GM12878 (cell line): ENCODE data around the gene AVL9. TPM values are rescaled to one million over a fixed set of nuclear protein-coding genes. Genes with fewer than 3 reads are reported as not detected.

Experiments
- ATAC-seq: fragments of 200-7000 bp; cut with Tn5 transposase; 3 replicates; pipeline ENCODE4 v1.9.1; 2020; ENCODE audit warnings: mild to moderate bottlenecking, moderate library complexity
- BruUV-seq: library from RNA; stranded (reverse); fragments of 400-500 nt; replicated peaks from 2 replicates; lab custom pipeline; 2021; lab: Mats Ljungman, UMichigan
- CTCF ChIA-PET: fragments of 300-600 bp; sonication (Branson Sonifier 250); formaldehyde crosslinking; extraction: SDS; loops from one replicate; lab custom pipeline; 2021; ENCODE audit warnings: inconsistent platforms; lab: Yijun Ruan, JAX
- POLR2A ChIA-PET: fragments of 350-600 bp; formaldehyde crosslinking; extraction: SDS; loops from one replicate; lab custom pipeline; 2021; ENCODE audit warnings: inconsistent platforms; lab: Charles Lee
- RAD21 ChIA-PET: fragments of 300-600 bp; sonication (Branson Sonifier 250); formaldehyde crosslinking; loops from one replicate; lab custom pipeline; 2023; ENCODE audit warnings: antibody characterized with exemption; ENCODE audit not compliant: unreplicated experiment; lab: Charles Lee
- SMC1A ChIA-PET: fragments of 300-600 bp; sonication (Branson Sonifier 250); formaldehyde crosslinking; loops from one replicate; lab custom pipeline; 2023; ENCODE audit not compliant: unreplicated experiment, uncharacterized antibody; lab: Charles Lee
- DNase-seq: peaks from one replicate; pipeline ENCODE4 v3.0.0-alpha.2; 2011; ENCODE audit warnings: low read depth, low spot score
- FAIRE-seq: peaks from 3 replicates; lab custom pipeline; 2011; peaks lifted over from hg19 to GRCh38; lab: Jason Lieb, UNC
- H2AFZ ChIP-seq: 2 replicates; pipeline ENCODE4 v1.6.0; 2011; ENCODE audit warnings: low read depth, low read length, control low read depth; ENCODE audit not compliant: control insufficient read depth
- H3K27ac ChIP-seq: 2 replicates; pipeline ENCODE4 v1.5.1; 2011; ENCODE audit warnings: control low read depth; ENCODE audit not compliant: control insufficient read depth, insufficient read depth
- H3K27me3 ChIP-seq, 2 experiments: replicated peaks in 1 of 2; 2 replicates each; pipeline versions ENCODE4 v1.6.0 to v1.6.1; 2011; ENCODE audit warnings: low read length in 1 of 2; ENCODE audit not compliant: control insufficient read depth in 2 of 2, insufficient read depth in 2 of 2
- H3K36me3 ChIP-seq, 2 experiments: 2 replicates each; pipeline ENCODE4 v1.5.1; 2011; ENCODE audit warnings: low read length in 1 of 2; ENCODE audit not compliant: control insufficient read depth in 2 of 2, insufficient read depth in 2 of 2
- H3K4me1 ChIP-seq: 2 replicates; pipeline ENCODE4 v1.6.1; 2011; ENCODE audit warnings: mild to moderate bottlenecking, low read length, moderate library complexity, mixed read lengths; ENCODE audit not compliant: control insufficient read depth, insufficient read depth
- H3K4me2 ChIP-seq: 2 replicates; pipeline ENCODE4 v1.6.0; 2011; ENCODE audit warnings: control low read depth; ENCODE audit not compliant: control insufficient read depth, insufficient read depth
- H3K4me3 ChIP-seq: fragments of 200-600 bp; sonication (generic); 2 replicates; pipeline ENCODE4 v1.5.1; 2016
- H3K79me2 ChIP-seq: 2 replicates; pipeline ENCODE4 v1.6.0; 2011; ENCODE audit warnings: low read length; ENCODE audit not compliant: control insufficient read depth, insufficient read depth
- H3K9ac ChIP-seq: 2 replicates; pipeline ENCODE4 v1.8.0; 2011; ENCODE audit warnings: low read length, control low read depth, mixed read lengths; ENCODE audit not compliant: control insufficient read depth, insufficient read depth
- H3K9me3 ChIP-seq: replicated peaks from 3 replicates; pipeline ENCODE4 v1.5.1; 2011; ENCODE audit warnings: mild to moderate bottlenecking, low read length; ENCODE audit not compliant: control insufficient read depth, insufficient read depth
- H4K20me1 ChIP-seq: 2 replicates; pipeline ENCODE4 v1.6.0; 2011; ENCODE audit not compliant: control insufficient read depth, insufficient read depth
- ATF2 ChIP-seq: IDR thresholded peaks from 2 replicates; pipeline ENCODE4 v1.6.1; 2012; ENCODE audit warnings: low read length, inconsistent platforms
- BCL11A ChIP-seq: IDR thresholded peaks from 2 replicates; pipeline ENCODE4 v1.6.1; 2011; ENCODE audit warnings: low read depth, low read length
- CBX5 ChIP-seq: sonication (generic); IDR thresholded peaks from 2 replicates; pipeline ENCODE4 v1.6.1; 2016; ENCODE audit warnings: low read depth, moderate library complexity, mild to moderate bottlenecking, inconsistent platforms
- EZH2 ChIP-seq: IDR thresholded peaks from 2 replicates; pipeline ENCODE4 v1.6.1; 2012; ENCODE audit warnings: low read depth, mild to moderate bottlenecking, control low read depth, inconsistent platforms, low read length, borderline replicate concordance; ENCODE audit not compliant: control insufficient read depth
- MYB ChIP-seq: fragments of 150-350 bp; IDR thresholded peaks from 2 replicates; pipeline ENCODE4 v1.6.1; 2014; ENCODE audit warnings: mild to moderate bottlenecking, low read depth, low read length, borderline replicate concordance
- RBBP5 ChIP-seq: fragments of 200-600 bp; sonication (generic); conservative IDR thresholded peaks from 2 replicates; pipeline ENCODE4 v1.6.1; 2016
- RCOR1 ChIP-seq: conservative IDR thresholded peaks from 2 replicates; pipeline ENCODE4 v1.6.1; 2012; ENCODE audit warnings: low read depth, low read length, improper control_type of control experiment
- STAT1 ChIP-seq: fragments of 450-650 bp; conservative IDR thresholded peaks from 2 replicates; pipeline ENCODE4 v1.6.1; 2014; ENCODE audit warnings: antibody characterized with exemption, mild to moderate bottlenecking
- ZNF274 ChIP-seq: IDR thresholded peaks from one replicate; pipeline ENCODE4 v1.8.0; 2011; ENCODE audit not compliant: insufficient read length, insufficient read depth
- WGBS: methylation state at CpG from one replicate; pipeline ENCODE4 v1.1.6; 2016; ENCODE audit warnings: low lambda C conversion rate; ENCODE audit not compliant: insufficient replicate concordance, insufficient coverage; ENCODE audit errors: missing lambda C conversion rate; 5-methylcytosine and 5-hydroxymethylcytosine counted together
- in situ Hi-C: fragments of 300-500 bp; cut with MboI; formaldehyde crosslinking; loops from 9 replicates; pipeline ENCODE4 v1.14.3; 2018; ENCODE audit warnings: mixed read lengths
- intact Hi-C: fragments of 100-400 bp; cut with micrococcal nuclease; formaldehyde crosslinking; loops from one replicate; pipeline ENCODE4 v1.14.2; 2022; ENCODE audit not compliant: unreplicated experiment
- polyA plus RNA-seq, 11 experiments: library from polyadenylated mRNA; depleted of rRNA in 4 of 11; unstranded in 6 of 11; stranded (reverse) in 5 of 11; fragments of >200 nt; fragmentation: Nextera tagmentation in 4 of 11; fragmentation: Illumina TruSeq in 1 of 11; extraction: Ambion mirVana in 4 of 11; extraction: Trizol in 1 of 11; gene quantifications; 1 replicate in 1 of 11; 2 replicates in 10 of 11; pipeline versions ENCODE4 v1.2.1 to v1.2.3, GENCODE V29; 2011 to 2016; ENCODE audit warnings: inconsistent platforms in 2 of 11, missing spikeins in 2 of 11, low read depth in 1 of 11
- total RNA-seq, 4 experiments: library from RNA; depleted of rRNA in 3 of 4; stranded (reverse); fragments of >200 nt in 3 of 4; fragmentation: Illumina TruSeq in 1 of 4; extraction: Trizol in 1 of 4; gene quantifications; 2 replicates each; pipeline versions ENCODE4 v1.2.1 to v1.2.3, GENCODE V29; 2013 to 2021
- TF ChIP-seq, protein P1 (sequence below): fragments of 450-650 bp; IDR thresholded peaks from 2 replicates; pipeline ENCODE4 v1.6.1; 2016; ENCODE audit warnings: mild to moderate bottlenecking, moderate library complexity, borderline replicate concordance

The AVL9 gene
- total and polyA plus RNA-seq, 10 of the 15 experiments (the other 5 are each of a cell fraction or from before 2014, with no cell fraction given), result 4.5 to 41.6 (median 20.1) TPM

- Histone ChIP-seq H3K27me3 (no peaks in the 10 kb centered on the region), H3K4me1 (no peaks in the 10 kb centered on the region), H3K9ac (no peak overlapping the region), H4K20me1 (no peaks in the 10 kb centered on the region), H3K27ac (no peak overlapping the region), H3K4me2 (no peak overlapping the region), H3K9me3 (no peaks in the 10 kb centered on the region), H3K36me3 (peaks cover 4 to 17% of the 10 kb centered on the region in 2 experiments), H3K79me2 (no peaks in the 10 kb centered on the region; the same call in 1 of the 2 replicates), H3K4me3 (no peak overlapping the region), H2AFZ (no peak overlapping the region)
- CTCF ChIA-PET, result no interaction called here
- in situ Hi-C loops (no loop called here), intact Hi-C loops (no loop called here)
- DNase-seq, result no peak
- SMC1A ChIA-PET, result no interaction called here
- WGBS, result 97% methylated on average over 4 of the region's 4 CpGs
- no TSS peak for BruUV-seq
- ATAC-seq, result no peak
- RAD21 ChIA-PET, result no interaction called here
- FAIRE-seq, result no peak
- no peak for TF ChIP-seq RCOR1
- TF ChIP-seq, protein P1, sequence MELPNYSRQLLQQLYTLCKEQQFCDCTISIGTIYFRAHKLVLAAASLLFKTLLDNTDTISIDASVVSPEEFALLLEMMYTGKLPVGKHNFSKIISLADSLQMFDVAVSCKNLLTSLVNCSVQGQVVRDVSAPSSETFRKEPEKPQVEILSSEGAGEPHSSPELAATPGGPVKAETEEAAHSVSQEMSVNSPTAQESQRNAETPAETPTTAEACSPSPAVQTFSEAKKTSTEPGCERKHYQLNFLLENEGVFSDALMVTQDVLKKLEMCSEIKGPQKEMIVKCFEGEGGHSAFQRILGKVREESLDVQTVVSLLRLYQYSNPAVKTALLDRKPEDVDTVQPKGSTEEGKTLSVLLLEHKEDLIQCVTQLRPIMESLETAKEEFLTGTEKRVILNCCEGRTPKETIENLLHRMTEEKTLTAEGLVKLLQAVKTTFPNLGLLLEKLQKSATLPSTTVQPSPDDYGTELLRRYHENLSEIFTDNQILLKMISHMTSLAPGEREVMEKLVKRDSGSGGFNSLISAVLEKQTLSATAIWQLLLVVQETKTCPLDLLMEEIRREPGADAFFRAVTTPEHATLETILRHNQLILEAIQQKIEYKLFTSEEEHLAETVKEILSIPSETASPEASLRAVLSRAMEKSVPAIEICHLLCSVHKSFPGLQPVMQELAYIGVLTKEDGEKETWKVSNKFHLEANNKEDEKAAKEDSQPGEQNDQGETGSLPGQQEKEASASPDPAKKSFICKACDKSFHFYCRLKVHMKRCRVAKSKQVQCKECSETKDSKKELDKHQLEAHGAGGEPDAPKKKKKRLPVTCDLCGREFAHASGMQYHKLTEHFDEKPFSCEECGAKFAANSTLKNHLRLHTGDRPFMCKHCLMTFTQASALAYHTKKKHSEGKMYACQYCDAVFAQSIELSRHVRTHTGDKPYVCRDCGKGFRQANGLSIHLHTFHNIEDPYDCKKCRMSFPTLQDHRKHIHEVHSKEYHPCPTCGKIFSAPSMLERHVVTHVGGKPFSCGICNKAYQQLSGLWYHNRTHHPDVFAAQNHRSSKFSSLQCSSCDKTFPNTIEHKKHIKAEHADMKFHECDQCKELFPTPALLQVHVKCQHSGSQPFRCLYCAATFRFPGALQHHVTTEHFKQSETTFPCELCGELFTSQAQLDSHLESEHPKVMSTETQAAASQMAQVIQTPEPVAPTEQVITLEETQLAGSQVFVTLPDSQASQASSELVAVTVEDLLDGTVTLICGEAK, result no peak
- TF ChIP-seq CBX5, result no peak
- TF ChIP-seq BCL11A, result no peak
- no peak for TF ChIP-seq STAT1
- no peak for TF ChIP-seq EZH2
- no peak for TF ChIP-seq ZNF274
- no peak for TF ChIP-seq MYB
- TF ChIP-seq ATF2, result no peak
- TF ChIP-seq RBBP5, result no peak
- POLR2A ChIA-PET, result no interaction called here
Observed at GRCh38 chr7:32559480-32559879, 64.2 kb downstream of the AVL9 start.
